ENCODE data around the gene CACNA1H.

The CACNA1H gene

DNA sequence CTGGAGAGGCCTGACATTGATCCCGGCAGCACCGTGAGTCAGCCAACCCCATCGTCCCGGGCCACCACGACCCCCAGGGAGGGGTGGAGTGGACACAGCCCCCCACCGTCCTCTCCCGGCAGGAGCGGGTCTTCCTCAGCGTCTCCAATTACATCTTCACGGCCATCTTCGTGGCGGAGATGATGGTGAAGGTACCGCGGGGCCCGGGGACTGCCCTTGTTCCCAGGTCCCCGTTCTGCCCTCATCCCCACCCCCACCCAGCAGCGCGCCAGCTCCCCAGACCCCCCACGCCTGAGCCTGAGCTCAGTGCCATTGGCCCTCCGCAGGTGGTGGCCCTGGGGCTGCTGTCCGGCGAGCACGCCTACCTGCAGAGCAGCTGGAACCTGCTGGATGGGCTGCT lies 57.6 kb downstream of the CACNA1H start:
- Histone ChIP-seq H3K4me2 (ENCODE audit: low read length) (no peak overlapping the region), H3K4me3 (ENCODE audit: low read length) (no peak overlapping the region), H3K9me2 (replicated peaks; ENCODE audit: control insufficient read depth, low read length) (no peaks in the 10 kb centered on the region), H4K20me1 (ENCODE audit: control insufficient read depth, insufficient read depth, low read depth, low read length) (no peaks in the 10 kb centered on the region), H3F3A (ENCODE audit: control insufficient read depth, insufficient read depth) (no peaks in the 10 kb centered on the region), H3K36me3 (ENCODE audit: control insufficient read depth, low read length) (no peaks in the 10 kb centered on the region), H3K4me1 (ENCODE audit: control insufficient read depth, low read length) (no peaks in the 10 kb centered on the region), H3K79me2 (ENCODE audit: control insufficient read depth, low read length) (no peaks in the 10 kb centered on the region), H3K9me3 (ENCODE audit: control insufficient read depth, insufficient read depth, low read length) (no peaks in the 10 kb centered on the region), H3K27ac (ENCODE audit: low read depth, low read length) (no peak overlapping the region), H3K27me3 (ENCODE audit: control insufficient read depth, low read length) (no peaks in the 10 kb centered on the region)
- TF ChIP-seq, protein P1, sequence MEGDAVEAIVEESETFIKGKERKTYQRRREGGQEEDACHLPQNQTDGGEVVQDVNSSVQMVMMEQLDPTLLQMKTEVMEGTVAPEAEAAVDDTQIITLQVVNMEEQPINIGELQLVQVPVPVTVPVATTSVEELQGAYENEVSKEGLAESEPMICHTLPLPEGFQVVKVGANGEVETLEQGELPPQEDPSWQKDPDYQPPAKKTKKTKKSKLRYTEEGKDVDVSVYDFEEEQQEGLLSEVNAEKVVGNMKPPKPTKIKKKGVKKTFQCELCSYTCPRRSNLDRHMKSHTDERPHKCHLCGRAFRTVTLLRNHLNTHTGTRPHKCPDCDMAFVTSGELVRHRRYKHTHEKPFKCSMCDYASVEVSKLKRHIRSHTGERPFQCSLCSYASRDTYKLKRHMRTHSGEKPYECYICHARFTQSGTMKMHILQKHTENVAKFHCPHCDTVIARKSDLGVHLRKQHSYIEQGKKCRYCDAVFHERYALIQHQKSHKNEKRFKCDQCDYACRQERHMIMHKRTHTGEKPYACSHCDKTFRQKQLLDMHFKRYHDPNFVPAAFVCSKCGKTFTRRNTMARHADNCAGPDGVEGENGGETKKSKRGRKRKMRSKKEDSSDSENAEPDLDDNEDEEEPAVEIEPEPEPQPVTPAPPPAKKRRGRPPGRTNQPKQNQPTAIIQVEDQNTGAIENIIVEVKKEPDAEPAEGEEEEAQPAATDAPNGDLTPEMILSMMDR (IDR thresholded peaks at IDR 0.05; ENCODE audit: low read depth, low read length, poor library complexity, severe bottlenecking), result no peak
- no peak for TF ChIP-seq EZH2phosphoT487 (IDR thresholded peaks at IDR 0.05; ENCODE audit: borderline replicate concordance, low read length)

DNA sequence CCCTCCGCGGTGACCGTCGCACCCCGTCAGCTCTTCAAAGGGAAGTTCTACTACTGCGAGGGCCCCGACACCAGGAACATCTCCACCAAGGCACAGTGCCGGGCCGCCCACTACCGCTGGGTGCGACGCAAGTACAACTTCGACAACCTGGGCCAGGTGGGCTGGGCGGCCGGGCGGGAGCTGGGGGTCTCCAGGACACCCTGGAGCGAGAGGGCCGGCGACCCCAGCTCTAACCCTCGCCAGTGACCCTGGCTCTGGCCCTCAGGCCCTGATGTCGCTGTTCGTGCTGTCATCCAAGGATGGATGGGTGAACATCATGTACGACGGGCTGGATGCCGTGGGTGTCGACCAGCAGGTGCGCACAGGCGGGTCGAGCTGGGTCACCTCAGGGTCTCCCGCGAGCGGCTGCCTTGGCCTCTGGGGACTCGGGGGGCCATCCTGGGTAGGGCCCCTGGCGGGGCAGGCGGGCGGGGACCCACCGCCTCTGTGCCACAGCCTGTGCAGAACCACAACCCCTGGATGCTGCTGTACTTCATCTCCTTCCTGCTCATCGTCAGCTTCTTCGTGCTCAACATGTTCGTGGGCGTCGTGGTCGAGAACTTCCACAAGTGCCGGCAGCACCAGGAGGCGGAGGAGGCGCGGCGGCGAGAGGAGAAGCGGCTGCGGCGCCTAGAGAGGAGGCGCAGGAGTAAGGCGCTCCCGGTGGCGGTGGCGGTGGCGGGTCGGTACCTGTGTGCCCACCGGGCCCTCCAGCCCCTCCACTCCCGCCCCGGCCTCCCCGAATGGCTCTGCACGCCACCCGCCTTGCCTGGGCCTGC lies 58.8 kb downstream of the CACNA1H start:
- H3K4me1 ChIP-seq (ENCODE audit: control insufficient read depth, low read length), result no peaks in the 10 kb centered on the region
- TF ChIP-seq, protein P1 (IDR thresholded peaks at IDR 0.05; ENCODE audit: low read depth, low read length, poor library complexity, severe bottlenecking), result no peak
- no peak for TF ChIP-seq EZH2phosphoT487 (IDR thresholded peaks at IDR 0.05; ENCODE audit: borderline replicate concordance, low read length)
- no peaks in the 10 kb centered on the region for H3K79me2 ChIP-seq (ENCODE audit: control insufficient read depth, low read length)
- no peaks in the 10 kb centered on the region for H3K27me3 ChIP-seq (ENCODE audit: control insufficient read depth, low read length)
- H3K4me3 ChIP-seq (ENCODE audit: low read length), result no peak overlapping the region
- H3K9me2 ChIP-seq (replicated peaks; ENCODE audit: control insufficient read depth, low read length), result no peaks in the 10 kb centered on the region
- H3F3A ChIP-seq (ENCODE audit: control insufficient read depth, insufficient read depth), result no peaks in the 10 kb centered on the region
- H4K20me1 ChIP-seq (ENCODE audit: control insufficient read depth, insufficient read depth, low read depth, low read length), result no peaks in the 10 kb centered on the region
- no peak overlapping the region for H3K27ac ChIP-seq (ENCODE audit: low read depth, low read length)
- H3K4me2 ChIP-seq (ENCODE audit: low read length), result no peak overlapping the region
- no peaks in the 10 kb centered on the region for H3K36me3 ChIP-seq (ENCODE audit: control insufficient read depth, low read length)
- H3K9me3 ChIP-seq (ENCODE audit: control insufficient read depth, insufficient read depth, low read length), result no peaks in the 10 kb centered on the region

DNA sequence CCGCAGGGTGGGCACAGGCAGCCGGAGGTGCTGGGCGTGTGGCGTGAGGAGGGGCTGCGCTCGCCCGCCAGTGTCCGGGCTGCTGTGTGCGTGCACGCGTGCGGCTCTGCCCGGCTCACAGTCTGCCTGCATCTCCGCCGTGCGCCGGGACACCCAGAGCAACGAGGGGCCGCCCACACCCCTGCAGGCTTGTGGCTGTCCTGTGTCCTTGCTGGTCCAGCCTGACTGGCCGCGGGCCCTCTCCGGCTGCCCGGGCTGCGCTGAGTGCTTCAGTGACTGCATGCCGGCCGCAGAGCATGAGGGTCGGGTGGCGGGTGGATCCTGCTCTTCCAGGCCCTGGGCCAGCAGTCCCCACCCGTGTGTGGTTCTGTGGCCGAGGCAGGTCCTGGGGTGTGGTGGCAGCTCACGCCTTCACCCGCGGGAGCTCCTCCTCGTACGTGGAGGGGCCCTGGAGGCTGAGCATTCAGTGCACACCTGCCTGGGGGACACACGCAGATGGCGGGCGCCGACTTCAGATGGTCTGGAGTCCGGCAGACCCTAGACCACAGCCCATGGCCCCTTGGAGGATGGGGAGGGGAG lies 59.8 kb downstream of the CACNA1H start:
- H3K4me2 ChIP-seq (ENCODE audit: low read length), result no peak overlapping the region
- no peaks in the 10 kb centered on the region for H3K9me2 ChIP-seq (replicated peaks; ENCODE audit: control insufficient read depth, low read length)
- H3K27me3 ChIP-seq (ENCODE audit: control insufficient read depth, low read length), result no peaks in the 10 kb centered on the region
- H3K27ac ChIP-seq (ENCODE audit: low read depth, low read length), result no peak overlapping the region
- H3K79me2 ChIP-seq (ENCODE audit: control insufficient read depth, low read length), result no peaks in the 10 kb centered on the region
- H3F3A ChIP-seq (ENCODE audit: control insufficient read depth, insufficient read depth), result no peaks in the 10 kb centered on the region
- no peaks in the 10 kb centered on the region for H4K20me1 ChIP-seq (ENCODE audit: control insufficient read depth, insufficient read depth, low read depth, low read length)
- no peaks in the 10 kb centered on the region for H3K4me1 ChIP-seq (ENCODE audit: control insufficient read depth, low read length)
- H3K4me3 ChIP-seq (ENCODE audit: low read length), result no peak overlapping the region
- no peak for TF ChIP-seq EZH2phosphoT487 (IDR thresholded peaks at IDR 0.05; ENCODE audit: borderline replicate concordance, low read length)
- TF ChIP-seq, protein P1 (IDR thresholded peaks at IDR 0.05; ENCODE audit: low read depth, low read length, poor library complexity, severe bottlenecking), result no peak
- H3K36me3 ChIP-seq (ENCODE audit: control insufficient read depth, low read length), result no peaks in the 10 kb centered on the region
- no peaks in the 10 kb centered on the region for H3K9me3 ChIP-seq (ENCODE audit: control insufficient read depth, insufficient read depth, low read length)

All from DOHH2 (cell line).